GM23338 (cell line): Measurements from ENCODE around the gene PCBP3. TPM values are rescaled to one million over a fixed set of nuclear protein-coding genes. Genes with fewer than 3 reads are reported as not detected.

ENCODE experiments used
- ATAC-seq: fragments of 200-7000 bp; cut with Tn5 transposase; 3 replicates; pipeline ENCODE4 v1.9.1; 2020
- DNase-seq: peaks from one replicate; pipeline ENCODE4 v3.0.0-alpha.2; 2015; ENCODE audit warnings: low spot score
- H2AFZ ChIP-seq: fragments of 200-600 bp; sonication (generic); 2 replicates; pipeline ENCODE4 v1.8.0; 2016; ENCODE audit warnings: antibody characterized with exemption, mild to moderate bottlenecking, moderate library complexity
- H3F3A ChIP-seq: fragments of 200-600 bp; sonication (generic); replicated peaks from 2 replicates; pipeline ENCODE4 v1.8.0; 2017; ENCODE audit warnings: antibody characterized with exemption, mixed run types, low read depth
- H3K27ac ChIP-seq: fragments of 200-600 bp; sonication (generic); 2 replicates; pipeline ENCODE4 v1.6.1; 2016; ENCODE audit warnings: low read depth
- H3K27me3 ChIP-seq: fragments of 200-600 bp; sonication (generic); 2 replicates; pipeline ENCODE4 v1.8.0; 2016; ENCODE audit warnings: mild to moderate bottlenecking, mixed run types, moderate library complexity; ENCODE audit not compliant: insufficient read depth
- H3K36me3 ChIP-seq: fragments of 200-600 bp; sonication (generic); 2 replicates; pipeline ENCODE4 v1.8.0; 2016; ENCODE audit warnings: mild to moderate bottlenecking; ENCODE audit not compliant: insufficient read depth
- H3K4me1 ChIP-seq: fragments of 200-600 bp; sonication (generic); 2 replicates; pipeline ENCODE4 v1.8.0; 2016; ENCODE audit warnings: mild to moderate bottlenecking, moderate library complexity; ENCODE audit not compliant: insufficient read depth
- H3K4me2 ChIP-seq: fragments of 200-600 bp; sonication (generic); 2 replicates; pipeline ENCODE4 v1.7.1; 2017; ENCODE audit warnings: mixed run types
- H3K4me3 ChIP-seq: fragments of 200-600 bp; sonication (generic); 2 replicates; pipeline ENCODE4 v1.6.1; 2016; ENCODE audit warnings: mixed run types
- H3K79me2 ChIP-seq: fragments of 200-600 bp; sonication (generic); replicated peaks from 2 replicates; pipeline ENCODE4 v1.8.0; 2017; ENCODE audit warnings: mild to moderate bottlenecking; ENCODE audit not compliant: insufficient read depth
- H3K9me2 ChIP-seq: fragments of 200-600 bp; sonication (generic); 2 replicates; pipeline ENCODE4 v1.8.0; 2017; ENCODE audit not compliant: insufficient read depth
- H4K20me1 ChIP-seq: fragments of 200-600 bp; sonication (generic); replicated peaks from 2 replicates; pipeline ENCODE4 v1.8.0; 2017; ENCODE audit warnings: mild to moderate bottlenecking; ENCODE audit not compliant: insufficient read depth
- H3K27ac Mint-ChIP-seq: 2 replicates; pipeline ENCODE4 v1.8.0; 2020; ENCODE audit warnings: inconsistent platforms, mild to moderate bottlenecking, moderate library complexity, mixed read lengths
- H3K27me3 Mint-ChIP-seq: 3 replicates; pipeline ENCODE4 v1.8.0; 2022; ENCODE audit warnings: low read depth, mild to moderate bottlenecking, moderate library complexity, mixed read lengths, inconsistent platforms; ENCODE audit not compliant: insufficient read depth, poor library complexity
- H3K36me3 Mint-ChIP-seq: 3 replicates; pipeline ENCODE4 v1.8.0; 2021; ENCODE audit warnings: low read depth, mild to moderate bottlenecking, inconsistent platforms, moderate library complexity, mixed read lengths
- H3K4me1 Mint-ChIP-seq: 3 replicates; pipeline ENCODE4 v1.8.0; 2020; ENCODE audit warnings: mild to moderate bottlenecking, inconsistent platforms, mixed read lengths
- H3K4me3 Mint-ChIP-seq: 3 replicates; pipeline ENCODE4 v1.8.0; 2021; ENCODE audit warnings: moderate library complexity, mild to moderate bottlenecking, inconsistent platforms, mixed read lengths
- H3K9me3 Mint-ChIP-seq: 3 replicates; pipeline ENCODE4 v1.8.0; 2020; ENCODE audit warnings: moderate library complexity, mild to moderate bottlenecking, inconsistent platforms, mixed read lengths
- CREB1 ChIP-seq: fragments of 250-450 bp; sonication (Bioruptor Pico); IDR thresholded peaks from 2 replicates; pipeline ENCODE4 v1.5.0; 2020; ENCODE audit warnings: low read depth, mild to moderate bottlenecking, moderate library complexity
- EZH2 ChIP-seq: fragments of 200-600 bp; sonication (generic); IDR thresholded peaks from one replicate; pipeline ENCODE4 v1.8.0; 2017; ENCODE audit warnings: antibody characterized with exemption, mild to moderate bottlenecking, low read depth; ENCODE audit not compliant: unreplicated experiment
- EZH2phosphoT487 ChIP-seq: fragments of 200-600 bp; sonication (generic); IDR thresholded peaks from one replicate; pipeline ENCODE4 v1.8.1; 2018; ENCODE audit warnings: antibody characterized with exemption; ENCODE audit not compliant: unreplicated experiment
- JUNB ChIP-seq: IDR thresholded peaks from one replicate; pipeline ENCODE4 v1.6.1; 2016; ENCODE audit warnings: antibody characterized with exemption; ENCODE audit not compliant: unreplicated experiment
- NANOG ChIP-seq: IDR thresholded peaks from 2 replicates; pipeline ENCODE4 v1.6.1; 2016; ENCODE audit warnings: antibody characterized with exemption, borderline replicate concordance
- POLR2AphosphoS5 ChIP-seq: IDR thresholded peaks from 2 replicates; pipeline ENCODE4 v1.6.1; 2016; ENCODE audit warnings: antibody characterized with exemption, low read depth
- STAT1 ChIP-seq: IDR thresholded peaks from one replicate; pipeline ENCODE4 v1.6.1; 2016; ENCODE audit warnings: antibody characterized with exemption; ENCODE audit not compliant: unreplicated experiment
- ZNF114 ChIP-seq: fragments of 250-450 bp; sonication (Bioruptor Pico); IDR thresholded peaks from 2 replicates; pipeline ENCODE4 v1.5.0; 2020; ENCODE audit warnings: mild to moderate bottlenecking, moderate library complexity
- ZNF331 ChIP-seq: fragments of 250-450 bp; sonication (Bioruptor Pico); IDR thresholded peaks from 2 replicates; pipeline ENCODE4 v1.5.0; 2020; ENCODE audit warnings: low read depth, mild to moderate bottlenecking, moderate library complexity
- polyA plus RNA-seq: library from polyadenylated mRNA; unstranded; fragments of >200 nt; fragmentation: Nextera tagmentation; extraction: Ambion mirVana; gene quantifications from 2 replicates; pipeline ENCODE4 v1.2.1, GENCODE V29; 2016
- total RNA-seq: library from RNA; depleted of rRNA; stranded (reverse); fragments of >200 nt; shearing (Covaris generic); gene quantifications from 2 replicates; pipeline ENCODE4 v1.2.3, GENCODE V29; 2014
- TF ChIP-seq, protein P1 (sequence below): IDR thresholded peaks from one replicate; pipeline ENCODE4 v1.6.1; 2018; ENCODE audit warnings: antibody characterized with exemption; ENCODE audit not compliant: unreplicated experiment
- TF ChIP-seq, protein P2 (sequence below), 2 experiments: fragments of 200-600 bp in 1 of 2; sonication (generic) in 1 of 2; conservative IDR thresholded peaks; 2 replicates each; pipeline versions ENCODE4 v1.5.1 to v1.6.1; 2016 to 2017; ENCODE audit warnings: antibody characterized with exemption in 2 of 2, low read depth in 2 of 2, mild to moderate bottlenecking in 2 of 2, moderate library complexity in 1 of 2
- TF ChIP-seq, protein P3 (sequence below): IDR thresholded peaks from 2 replicates; pipeline ENCODE4 v1.6.1; 2016; ENCODE audit warnings: antibody characterized with exemption
- TF ChIP-seq, protein P4 (sequence below): fragments of 250-450 bp; sonication (Bioruptor Pico); IDR thresholded peaks from 2 replicates; pipeline ENCODE4 v1.5.0; 2020; ENCODE audit warnings: mild to moderate bottlenecking, moderate library complexity

Gene PCBP3
- total and polyA plus RNA-seq, 2 experiments from 2014 or later, result 7.1 to 9.1 TPM

DNA sequence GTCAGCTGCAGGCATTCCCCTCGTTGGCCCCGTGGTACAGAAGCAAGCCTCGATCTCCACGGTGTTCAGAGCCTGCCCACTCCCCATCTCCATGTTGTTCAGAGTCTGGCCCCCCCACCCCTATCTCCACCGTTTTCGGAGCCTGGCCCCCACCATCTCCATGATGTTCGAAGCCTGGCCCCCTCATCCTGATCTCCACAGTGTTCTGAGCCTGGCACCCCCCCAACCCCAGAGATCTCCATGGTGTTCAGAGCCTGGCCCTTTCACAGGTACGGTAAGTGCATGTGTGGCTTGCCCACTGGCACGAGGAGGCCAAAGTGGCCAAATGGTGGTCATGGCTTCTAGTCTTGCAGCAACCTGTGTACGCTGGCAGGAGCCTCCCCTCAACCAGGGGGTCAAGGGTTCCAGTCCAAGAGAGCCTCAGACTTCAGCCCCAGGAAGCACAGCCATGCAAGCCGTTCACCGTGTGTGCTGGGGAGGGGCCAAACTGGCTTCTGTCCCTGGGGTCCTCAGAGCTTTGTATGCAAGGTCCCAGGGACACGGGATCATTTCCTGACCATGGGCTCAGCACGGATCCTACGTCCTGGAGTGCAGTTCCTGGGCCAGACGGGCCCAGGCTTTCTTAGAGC lies 13.3 kb upstream of the PCBP3 start:
- Histone ChIP-seq H4K20me1 (no peaks in the 10 kb centered on the region), H3K4me3 (no peak overlapping the region), H3K4me2 (no peak overlapping the region), H3K4me1 (no peaks in the 10 kb centered on the region), H3K27me3 (no peaks in the 10 kb centered on the region), H3K36me3 (no peaks in the 10 kb centered on the region), H3F3A (peaks cover 5% of the 10 kb centered on the region), H3K27ac (no peak overlapping the region), H3K9me2 (peaks cover 7% of the 10 kb centered on the region; the same call in 1 of the 2 replicates), H2AFZ (no peak overlapping the region), H3K79me2 (no peaks in the 10 kb centered on the region)
- Mint-ChIP-seq H3K36me3 (no peaks in the 10 kb centered on the region), H3K27me3 (peaks cover 10% of the 10 kb centered on the region), H3K27ac (no peak overlapping the region), H3K4me3 (no peak overlapping the region), H3K4me1 (no peaks in the 10 kb centered on the region), H3K9me3 (no peaks in the 10 kb centered on the region; the same call in 2 of the 3 replicates)
- TF ChIP-seq, protein P1, sequence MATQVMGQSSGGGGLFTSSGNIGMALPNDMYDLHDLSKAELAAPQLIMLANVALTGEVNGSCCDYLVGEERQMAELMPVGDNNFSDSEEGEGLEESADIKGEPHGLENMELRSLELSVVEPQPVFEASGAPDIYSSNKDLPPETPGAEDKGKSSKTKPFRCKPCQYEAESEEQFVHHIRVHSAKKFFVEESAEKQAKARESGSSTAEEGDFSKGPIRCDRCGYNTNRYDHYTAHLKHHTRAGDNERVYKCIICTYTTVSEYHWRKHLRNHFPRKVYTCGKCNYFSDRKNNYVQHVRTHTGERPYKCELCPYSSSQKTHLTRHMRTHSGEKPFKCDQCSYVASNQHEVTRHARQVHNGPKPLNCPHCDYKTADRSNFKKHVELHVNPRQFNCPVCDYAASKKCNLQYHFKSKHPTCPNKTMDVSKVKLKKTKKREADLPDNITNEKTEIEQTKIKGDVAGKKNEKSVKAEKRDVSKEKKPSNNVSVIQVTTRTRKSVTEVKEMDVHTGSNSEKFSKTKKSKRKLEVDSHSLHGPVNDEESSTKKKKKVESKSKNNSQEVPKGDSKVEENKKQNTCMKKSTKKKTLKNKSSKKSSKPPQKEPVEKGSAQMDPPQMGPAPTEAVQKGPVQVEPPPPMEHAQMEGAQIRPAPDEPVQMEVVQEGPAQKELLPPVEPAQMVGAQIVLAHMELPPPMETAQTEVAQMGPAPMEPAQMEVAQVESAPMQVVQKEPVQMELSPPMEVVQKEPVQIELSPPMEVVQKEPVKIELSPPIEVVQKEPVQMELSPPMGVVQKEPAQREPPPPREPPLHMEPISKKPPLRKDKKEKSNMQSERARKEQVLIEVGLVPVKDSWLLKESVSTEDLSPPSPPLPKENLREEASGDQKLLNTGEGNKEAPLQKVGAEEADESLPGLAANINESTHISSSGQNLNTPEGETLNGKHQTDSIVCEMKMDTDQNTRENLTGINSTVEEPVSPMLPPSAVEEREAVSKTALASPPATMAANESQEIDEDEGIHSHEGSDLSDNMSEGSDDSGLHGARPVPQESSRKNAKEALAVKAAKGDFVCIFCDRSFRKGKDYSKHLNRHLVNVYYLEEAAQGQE, result no peak
- TF ChIP-seq, protein P2, sequence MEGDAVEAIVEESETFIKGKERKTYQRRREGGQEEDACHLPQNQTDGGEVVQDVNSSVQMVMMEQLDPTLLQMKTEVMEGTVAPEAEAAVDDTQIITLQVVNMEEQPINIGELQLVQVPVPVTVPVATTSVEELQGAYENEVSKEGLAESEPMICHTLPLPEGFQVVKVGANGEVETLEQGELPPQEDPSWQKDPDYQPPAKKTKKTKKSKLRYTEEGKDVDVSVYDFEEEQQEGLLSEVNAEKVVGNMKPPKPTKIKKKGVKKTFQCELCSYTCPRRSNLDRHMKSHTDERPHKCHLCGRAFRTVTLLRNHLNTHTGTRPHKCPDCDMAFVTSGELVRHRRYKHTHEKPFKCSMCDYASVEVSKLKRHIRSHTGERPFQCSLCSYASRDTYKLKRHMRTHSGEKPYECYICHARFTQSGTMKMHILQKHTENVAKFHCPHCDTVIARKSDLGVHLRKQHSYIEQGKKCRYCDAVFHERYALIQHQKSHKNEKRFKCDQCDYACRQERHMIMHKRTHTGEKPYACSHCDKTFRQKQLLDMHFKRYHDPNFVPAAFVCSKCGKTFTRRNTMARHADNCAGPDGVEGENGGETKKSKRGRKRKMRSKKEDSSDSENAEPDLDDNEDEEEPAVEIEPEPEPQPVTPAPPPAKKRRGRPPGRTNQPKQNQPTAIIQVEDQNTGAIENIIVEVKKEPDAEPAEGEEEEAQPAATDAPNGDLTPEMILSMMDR (conservative IDR thresholded peaks at IDR 0.05; ENCODE audit: low read depth in 2 of 2), result no peak
- TF ChIP-seq POLR2AphosphoS5, result no peak
- no peak for TF ChIP-seq ZNF114
- TF ChIP-seq, protein P3, sequence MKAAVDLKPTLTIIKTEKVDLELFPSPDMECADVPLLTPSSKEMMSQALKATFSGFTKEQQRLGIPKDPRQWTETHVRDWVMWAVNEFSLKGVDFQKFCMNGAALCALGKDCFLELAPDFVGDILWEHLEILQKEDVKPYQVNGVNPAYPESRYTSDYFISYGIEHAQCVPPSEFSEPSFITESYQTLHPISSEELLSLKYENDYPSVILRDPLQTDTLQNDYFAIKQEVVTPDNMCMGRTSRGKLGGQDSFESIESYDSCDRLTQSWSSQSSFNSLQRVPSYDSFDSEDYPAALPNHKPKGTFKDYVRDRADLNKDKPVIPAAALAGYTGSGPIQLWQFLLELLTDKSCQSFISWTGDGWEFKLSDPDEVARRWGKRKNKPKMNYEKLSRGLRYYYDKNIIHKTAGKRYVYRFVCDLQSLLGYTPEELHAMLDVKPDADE, result no peak
- no peak for TF ChIP-seq STAT1
- no peak for TF ChIP-seq EZH2phosphoT487
- TF ChIP-seq JUNB, result no peak
- TF ChIP-seq NANOG, result no peak
- no peak for TF ChIP-seq ZNF331 (CRISPR knock-in tag)
- no peak for TF ChIP-seq CREB1 (CRISPR knock-in tag)
- no peak for TF ChIP-seq EZH2
- TF ChIP-seq, protein P4, sequence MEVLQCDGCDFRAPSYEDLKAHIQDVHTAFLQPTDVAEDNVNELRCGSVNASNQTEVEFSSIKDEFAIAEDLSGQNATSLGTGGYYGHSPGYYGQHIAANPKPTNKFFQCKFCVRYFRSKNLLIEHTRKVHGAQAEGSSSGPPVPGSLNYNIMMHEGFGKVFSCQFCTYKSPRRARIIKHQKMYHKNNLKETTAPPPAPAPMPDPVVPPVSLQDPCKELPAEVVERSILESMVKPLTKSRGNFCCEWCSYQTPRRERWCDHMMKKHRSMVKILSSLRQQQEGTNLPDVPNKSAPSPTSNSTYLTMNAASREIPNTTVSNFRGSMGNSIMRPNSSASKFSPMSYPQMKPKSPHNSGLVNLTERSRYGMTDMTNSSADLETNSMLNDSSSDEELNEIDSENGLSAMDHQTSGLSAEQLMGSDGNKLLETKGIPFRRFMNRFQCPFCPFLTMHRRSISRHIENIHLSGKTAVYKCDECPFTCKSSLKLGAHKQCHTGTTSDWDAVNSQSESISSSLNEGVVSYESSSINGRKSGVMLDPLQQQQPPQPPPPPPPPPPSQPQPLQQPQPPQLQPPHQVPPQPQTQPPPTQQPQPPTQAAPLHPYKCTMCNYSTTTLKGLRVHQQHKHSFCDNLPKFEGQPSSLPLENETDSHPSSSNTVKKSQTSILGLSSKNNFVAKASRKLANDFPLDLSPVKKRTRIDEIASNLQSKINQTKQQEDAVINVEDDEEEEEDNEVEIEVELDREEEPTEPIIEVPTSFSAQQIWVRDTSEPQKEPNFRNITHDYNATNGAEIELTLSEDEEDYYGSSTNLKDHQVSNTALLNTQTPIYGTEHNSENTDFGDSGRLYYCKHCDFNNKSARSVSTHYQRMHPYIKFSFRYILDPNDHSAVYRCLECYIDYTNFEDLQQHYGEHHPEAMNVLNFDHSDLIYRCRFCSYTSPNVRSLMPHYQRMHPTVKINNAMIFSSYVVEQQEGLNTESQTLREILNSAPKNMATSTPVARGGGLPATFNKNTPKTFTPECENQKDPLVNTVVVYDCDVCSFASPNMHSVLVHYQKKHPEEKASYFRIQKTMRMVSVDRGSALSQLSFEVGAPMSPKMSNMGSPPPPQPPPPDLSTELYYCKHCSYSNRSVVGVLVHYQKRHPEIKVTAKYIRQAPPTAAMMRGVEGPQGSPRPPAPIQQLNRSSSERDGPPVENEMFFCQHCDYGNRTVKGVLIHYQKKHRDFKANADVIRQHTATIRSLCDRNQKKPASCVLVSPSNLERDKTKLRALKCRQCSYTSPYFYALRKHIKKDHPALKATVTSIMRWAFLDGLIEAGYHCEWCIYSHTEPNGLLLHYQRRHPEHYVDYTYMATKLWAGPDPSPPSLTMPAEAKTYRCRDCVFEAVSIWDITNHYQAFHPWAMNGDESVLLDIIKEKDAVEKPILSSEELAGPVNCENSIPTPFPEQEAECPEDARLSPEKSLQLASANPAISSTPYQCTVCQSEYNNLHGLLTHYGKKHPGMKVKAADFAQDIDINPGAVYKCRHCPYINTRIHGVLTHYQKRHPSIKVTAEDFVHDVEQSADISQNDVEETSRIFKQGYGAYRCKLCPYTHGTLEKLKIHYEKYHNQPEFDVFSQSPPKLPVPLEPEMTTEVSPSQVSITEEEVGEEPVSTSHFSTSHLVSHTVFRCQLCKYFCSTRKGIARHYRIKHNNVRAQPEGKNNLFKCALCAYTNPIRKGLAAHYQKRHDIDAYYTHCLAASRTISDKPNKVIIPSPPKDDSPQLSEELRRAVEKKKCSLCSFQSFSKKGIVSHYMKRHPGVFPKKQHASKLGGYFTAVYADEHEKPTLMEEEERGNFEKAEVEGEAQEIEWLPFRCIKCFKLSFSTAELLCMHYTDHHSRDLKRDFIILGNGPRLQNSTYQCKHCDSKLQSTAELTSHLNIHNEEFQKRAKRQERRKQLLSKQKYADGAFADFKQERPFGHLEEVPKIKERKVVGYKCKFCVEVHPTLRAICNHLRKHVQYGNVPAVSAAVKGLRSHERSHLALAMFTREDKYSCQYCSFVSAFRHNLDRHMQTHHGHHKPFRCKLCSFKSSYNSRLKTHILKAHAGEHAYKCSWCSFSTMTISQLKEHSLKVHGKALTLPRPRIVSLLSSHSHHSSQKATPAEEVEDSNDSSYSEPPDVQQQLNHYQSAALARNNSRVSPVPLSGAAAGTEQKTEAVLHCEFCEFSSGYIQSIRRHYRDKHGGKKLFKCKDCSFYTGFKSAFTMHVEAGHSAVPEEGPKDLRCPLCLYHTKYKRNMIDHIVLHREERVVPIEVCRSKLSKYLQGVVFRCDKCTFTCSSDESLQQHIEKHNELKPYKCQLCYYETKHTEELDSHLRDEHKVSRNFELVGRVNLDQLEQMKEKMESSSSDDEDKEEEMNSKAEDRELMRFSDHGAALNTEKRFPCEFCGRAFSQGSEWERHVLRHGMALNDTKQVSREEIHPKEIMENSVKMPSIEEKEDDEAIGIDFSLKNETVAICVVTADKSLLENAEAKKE, result no peak
- DNase-seq (no peak), ATAC-seq (no peak)
